Fibroblast of mammary gland (primary cell): ENCODE results near the gene LRP5.
"Not testable (repeated sequence)": the region's sequence is repeated elsewhere in the genome, so short reads cannot be mapped to it uniquely, and the experiment has no call there.

Experiments used
- DNase-seq: peaks from one replicate; pipeline ENCODE4 v3.0.0-alpha.2; 2010; ENCODE audit warnings: low read depth
- H3K4me3 ChIP-seq: 2 replicates; pipeline ENCODE4 v1.5.1; 2011; ENCODE audit warnings: low read depth, mild to moderate bottlenecking, low read length, moderate library complexity; ENCODE audit not compliant: control insufficient read depth
- CTCF ChIP-seq: conservative IDR thresholded peaks from 2 replicates; pipeline ENCODE4 v1.5.1; 2011; ENCODE audit warnings: low read depth, low read length, inconsistent platforms; ENCODE audit not compliant: control insufficient read depth, insufficient read depth

Gene LRP5

GRCh38 chr11:68469642-68470041, 157.3 kb downstream of the LRP5 start:
- no peak for DNase-seq
- H3K4me3 ChIP-seq = no peak overlapping the region
- no peak for TF ChIP-seq CTCF

- H3K4me3 ChIP-seq = no peak overlapping the region
- no peak for DNase-seq
- no peak for TF ChIP-seq CTCF
These were observed 158.0 kb downstream of the LRP5 start for GRCh38 chr11:68470304-68470811.

GRCh38 chr11:68471360-68472340, 159.3 kb downstream of the LRP5 start:
- TF ChIP-seq CTCF = no peak
- H3K4me3 ChIP-seq = no peak overlapping the region
- peak; percentile 55 for DNase-seq

GRCh38 chr11:68472778-68473177, 160.4 kb downstream of the LRP5 start:
- no peak overlapping the region for H3K4me3 ChIP-seq
- TF ChIP-seq CTCF = no peak
- no peak for DNase-seq

- no peak overlapping the region for H3K4me3 ChIP-seq
- no peak for DNase-seq
- no peak for TF ChIP-seq CTCF
These were observed 161.3 kb downstream of the LRP5 start for GRCh38 chr11:68473693-68474092.

GRCh38 chr11:68475626-68476025, 163.2 kb downstream of the LRP5 start:
- DNase-seq, H3K4me3 ChIP-seq: not testable (repeated sequence)

GRCh38 chr11:68479390-68479789, 167.0 kb downstream of the LRP5 start:
- DNase-seq = no peak
- no peak for TF ChIP-seq CTCF
- H3K4me3 ChIP-seq = no peak overlapping the region
